Measurements from ENCODE around the gene OR51I2. TPM values are rescaled to one million over a fixed set of nuclear protein-coding genes. Genes with fewer than 3 reads are reported as not detected.

The OR51I2 gene
- total RNA-seq, 2 experiments from 2014 or later, result not detected

- Histone ChIP-seq H2AFZ (ENCODE audit: low read length) (no peak overlapping the region), H3K9me3 (ENCODE audit: low read length) (no peaks in the 10 kb centered on the region), H3K27ac (ENCODE audit: low read depth, low read length, poor library complexity, severe bottlenecking) (no peak overlapping the region), H3K4me2 (ENCODE audit: low read length) (no peak overlapping the region), H4K20me1 (ENCODE audit: insufficient read depth, low read length) (no peaks in the 10 kb centered on the region), H3K36me3 (ENCODE audit: insufficient read depth, low read length) (no peaks in the 10 kb centered on the region), H3K4me3 (ENCODE audit: low read depth, low read length, poor library complexity, severe bottlenecking) (no peak overlapping the region), H3K9me2 (ENCODE audit: insufficient read depth, low read length) (no peaks in the 10 kb centered on the region), H3K79me2 (ENCODE audit: insufficient read depth, low read depth, low read length) (no peaks in the 10 kb centered on the region), H3K4me1 (ENCODE audit: insufficient read depth, low read length, poor library complexity, severe bottlenecking) (no peaks in the 10 kb centered on the region)
- no peak for TF ChIP-seq CTCF (conservative IDR thresholded peaks at IDR 0.05; ENCODE audit: low read length)
- ChIA-PET POLR2A (no interaction called here), CTCF (ENCODE audit: unreplicated experiment) (no interaction called here)
- intact Hi-C loops (cut with micrococcal nuclease; ENCODE audit: unreplicated experiment), result no loop called here
- DNase-seq (ENCODE audit: low spot score), result no peak
- no TSS peak for BruUV-seq (replicated peaks)
These were observed 51.3 kb downstream of the OR51I2 start for GRCh38 chr11:5500393-5500801.

GRCh38 chr11:5504403-5504921, 55.3 kb downstream of the OR51I2 start:
- H3K4me2 ChIP-seq (ENCODE audit: low read length), result no peak overlapping the region
- ChIA-PET POLR2A (interaction anchor here (0.6 kb wide), 1 partner anchor 870 kb away, joined by 5 read pairs; no protein-coding TSS in a partner anchor), CTCF (ENCODE audit: unreplicated experiment) (no interaction called here)
- no peak for DNase-seq (ENCODE audit: low spot score)
- no peaks in the 10 kb centered on the region for H3K4me1 ChIP-seq (ENCODE audit: insufficient read depth, low read length, poor library complexity, severe bottlenecking)
- TF ChIP-seq EZH2phosphoT487 (IDR thresholded peaks at IDR 0.05; ENCODE audit: borderline replicate concordance, low read depth, low read length), result no peak
- no peak for TF ChIP-seq CTCF (conservative IDR thresholded peaks at IDR 0.05; ENCODE audit: low read length)
- H4K20me1 ChIP-seq (ENCODE audit: insufficient read depth, low read length), result no peaks in the 10 kb centered on the region
- H3K4me3 ChIP-seq (ENCODE audit: low read depth, low read length, poor library complexity, severe bottlenecking), result no peak overlapping the region
- H3K79me2 ChIP-seq (ENCODE audit: insufficient read depth, low read depth, low read length), result no peaks in the 10 kb centered on the region
- no peaks in the 10 kb centered on the region for H3K9me3 ChIP-seq (ENCODE audit: low read length)
- H2AFZ ChIP-seq (ENCODE audit: low read length), result no peak overlapping the region
- intact Hi-C loops (cut with micrococcal nuclease; ENCODE audit: unreplicated experiment), result no loop called here
- H3K36me3 ChIP-seq (ENCODE audit: insufficient read depth, low read length), result no peaks in the 10 kb centered on the region
- BruUV-seq (replicated peaks), result no TSS peak
- no peaks in the 10 kb centered on the region for H3K9me2 ChIP-seq (ENCODE audit: insufficient read depth, low read length)
- H3K27ac ChIP-seq (ENCODE audit: low read depth, low read length, poor library complexity, severe bottlenecking), result no peak overlapping the region

- intact Hi-C loops (cut with micrococcal nuclease; ENCODE audit: unreplicated experiment), result no loop called here
- no TSS peak for BruUV-seq (replicated peaks)
- Histone ChIP-seq H3K9me2 (ENCODE audit: insufficient read depth, low read length) (no peaks in the 10 kb centered on the region), H2AFZ (ENCODE audit: low read length) (no peak overlapping the region), H3K9me3 (ENCODE audit: low read length) (no peaks in the 10 kb centered on the region), H3K36me3 (ENCODE audit: insufficient read depth, low read length) (no peaks in the 10 kb centered on the region), H3K4me3 (ENCODE audit: low read depth, low read length, poor library complexity, severe bottlenecking) (no peak overlapping the region), H3K4me1 (ENCODE audit: insufficient read depth, low read length, poor library complexity, severe bottlenecking) (no peaks in the 10 kb centered on the region), H3K4me2 (ENCODE audit: low read length) (no peak overlapping the region), H3K27ac (ENCODE audit: low read depth, low read length, poor library complexity, severe bottlenecking) (no peak overlapping the region), H3K79me2 (ENCODE audit: insufficient read depth, low read depth, low read length) (no peaks in the 10 kb centered on the region), H4K20me1 (ENCODE audit: insufficient read depth, low read length) (no peaks in the 10 kb centered on the region)
- no peak for TF ChIP-seq CTCF (conservative IDR thresholded peaks at IDR 0.05; ENCODE audit: low read length)
- TF ChIP-seq EZH2phosphoT487 (IDR thresholded peaks at IDR 0.05; ENCODE audit: borderline replicate concordance, low read depth, low read length), result no peak
- ChIA-PET POLR2A (no interaction called here), CTCF (ENCODE audit: unreplicated experiment) (no interaction called here)
- no peak for DNase-seq (ENCODE audit: low spot score)
These were observed 56.4 kb downstream of the OR51I2 start for GRCh38 chr11:5505363-5506048.
